ENCODE data around the gene CBR1.

The CBR1 gene

GRCh38 chr21:36103434-36103833 is 33.6 kb downstream of the CBR1 start:
- Histone ChIP-seq H3K9ac (ENCODE audit: low read depth, low read length, poor library complexity) (no peak overlapping the region), H4K8ac (ENCODE audit: low read depth, low read length) (no peak overlapping the region), H3K9me3 (replicated peaks in 1 of 2; ENCODE audit: control insufficient read depth in 2 of 2, insufficient read depth in 1 of 2, low read depth in 1 of 2, low read length in 2 of 2) (no peaks in the 10 kb centered on the region), H3K4ac (ENCODE audit: low read length) (no peak overlapping the region), H3K4me3 (ENCODE audit: low read length in 2 of 2) (no peak overlapping the region), H2AK5ac (ENCODE audit: low read depth, low read length) (no peak overlapping the region), H3K18ac (ENCODE audit: low read length) (no peak overlapping the region), H2BK15ac (ENCODE audit: low read length) (no peak overlapping the region), H3K36me3 (replicated peaks in 1 of 2; ENCODE audit: control insufficient read depth in 2 of 2, insufficient read depth in 2 of 2, low read length in 2 of 2) (no peaks in the 10 kb centered on the region), H3K79me1 (ENCODE audit: low read depth, low read length) (no peaks in the 10 kb centered on the region), H2BK5ac (ENCODE audit: low read length) (no peak overlapping the region), H3K4me1 (ENCODE audit: control insufficient read depth in 2 of 2, insufficient read depth in 1 of 2, low read depth in 1 of 2, low read length in 2 of 2) (peaks cover 0 to 4% of the 10 kb centered on the region in 2 donors), H3K14ac (ENCODE audit: low read length) (no peak overlapping the region), H2BK120ac (ENCODE audit: low read depth, low read length) (no peak overlapping the region), H3K23ac (ENCODE audit: low read depth, low read length, poor library complexity) (no peak overlapping the region), H3K27ac (replicated peaks; ENCODE audit: low read length) (no peak overlapping the region), H3K27me3 (ENCODE audit: control insufficient read depth in 3 of 3, insufficient read depth in 3 of 3, low read depth in 1 of 3, low read length in 3 of 3) (peaks cover 0 to 50% (median 0%) of the 10 kb centered on the region in 3 experiments), H3K4me2 (ENCODE audit: insufficient read depth, low read length, poor library complexity, severe bottlenecking) (no peak overlapping the region), H2AFZ (ENCODE audit: low read length) (no peak overlapping the region), H4K91ac (ENCODE audit: low read depth, low read length, poor library complexity) (no peak overlapping the region), H2BK12ac (ENCODE audit: low read length) (no peak overlapping the region)
- DNase-seq (ENCODE audit: low spot score): no peak

- Histone ChIP-seq H3K4ac (ENCODE audit: low read length) (no peak overlapping the region), H3K4me2 (ENCODE audit: insufficient read depth, low read length, poor library complexity, severe bottlenecking) (peak overlapping the region; percentile 28), H3K9me3 (replicated peaks in 1 of 2; ENCODE audit: control insufficient read depth in 2 of 2, insufficient read depth in 1 of 2, low read depth in 1 of 2, low read length in 2 of 2) (no peaks in the 10 kb centered on the region), H2BK5ac (ENCODE audit: low read length) (no peak overlapping the region), H3K4me1 (ENCODE audit: control insufficient read depth in 2 of 2, insufficient read depth in 1 of 2, low read depth in 1 of 2, low read length in 2 of 2) (peaks cover 0 to 4% of the 10 kb centered on the region in 2 donors), H3K23ac (ENCODE audit: low read depth, low read length, poor library complexity) (no peak overlapping the region), H4K8ac (ENCODE audit: low read depth, low read length) (no peak overlapping the region), H2BK120ac (ENCODE audit: low read depth, low read length) (no peak overlapping the region), H3K79me1 (ENCODE audit: low read depth, low read length) (no peaks in the 10 kb centered on the region), H2BK12ac (ENCODE audit: low read length) (no peak overlapping the region), H3K18ac (ENCODE audit: low read length) (no peak overlapping the region), H2BK15ac (ENCODE audit: low read length) (no peak overlapping the region), H3K27me3 (ENCODE audit: control insufficient read depth in 3 of 3, insufficient read depth in 3 of 3, low read depth in 1 of 3, low read length in 3 of 3) (peaks cover 0 to 42% (median 0%) of the 10 kb centered on the region in 3 experiments), H3K9ac (ENCODE audit: low read depth, low read length, poor library complexity) (no peak overlapping the region), H3K4me3 (ENCODE audit: low read length in 2 of 2) (peak overlapping the region in 1 of 2 donors; percentile 1), H3K14ac (ENCODE audit: low read length) (no peak overlapping the region), H4K91ac (ENCODE audit: low read depth, low read length, poor library complexity) (no peak overlapping the region), H2AFZ (ENCODE audit: low read length) (no peak overlapping the region), H3K27ac (replicated peaks; ENCODE audit: low read length) (no peak overlapping the region), H3K36me3 (replicated peaks in 1 of 2; ENCODE audit: control insufficient read depth in 2 of 2, insufficient read depth in 2 of 2, low read length in 2 of 2) (no peaks in the 10 kb centered on the region), H2AK5ac (ENCODE audit: low read depth, low read length) (no peak overlapping the region)
- DNase-seq (ENCODE audit: low spot score): peak; percentile 54
- no CpG with 5 or more reads among the region's 29 CpGs for WGBS, 2 donors (ENCODE audit: extremely low coverage in 2 of 2, insufficient read length in 2 of 2, insufficient replicate concordance in 1 of 2)
Observed at GRCh38 chr21:36104317-36105300, 34.8 kb downstream of the CBR1 start.

- Histone ChIP-seq H3K4me2 (ENCODE audit: insufficient read depth, low read length, poor library complexity, severe bottlenecking) (no peak overlapping the region), H2AFZ (ENCODE audit: low read length) (no peak overlapping the region), H3K18ac (ENCODE audit: low read length) (no peak overlapping the region), H2BK120ac (ENCODE audit: low read depth, low read length) (no peak overlapping the region), H3K36me3 (replicated peaks in 1 of 2; ENCODE audit: control insufficient read depth in 2 of 2, insufficient read depth in 2 of 2, low read length in 2 of 2) (no peaks in the 10 kb centered on the region), H3K27me3 (ENCODE audit: control insufficient read depth in 3 of 3, insufficient read depth in 3 of 3, low read depth in 1 of 3, low read length in 3 of 3) (peaks cover 0 to 39% (median 0%) of the 10 kb centered on the region in 3 experiments), H3K23ac (ENCODE audit: low read depth, low read length, poor library complexity) (no peak overlapping the region), H3K4ac (ENCODE audit: low read length) (no peak overlapping the region), H2BK12ac (ENCODE audit: low read length) (no peak overlapping the region), H2BK15ac (ENCODE audit: low read length) (no peak overlapping the region), H3K9me3 (replicated peaks in 1 of 2; ENCODE audit: control insufficient read depth in 2 of 2, insufficient read depth in 1 of 2, low read depth in 1 of 2, low read length in 2 of 2) (no peaks in the 10 kb centered on the region), H2AK5ac (ENCODE audit: low read depth, low read length) (no peak overlapping the region), H2BK5ac (ENCODE audit: low read length) (no peak overlapping the region), H3K4me1 (ENCODE audit: control insufficient read depth in 2 of 2, insufficient read depth in 1 of 2, low read depth in 1 of 2, low read length in 2 of 2) (peaks cover 0 to 4% of the 10 kb centered on the region in 2 donors), H3K27ac (replicated peaks; ENCODE audit: low read length) (no peak overlapping the region), H4K8ac (ENCODE audit: low read depth, low read length) (no peak overlapping the region), H3K9ac (ENCODE audit: low read depth, low read length, poor library complexity) (no peak overlapping the region), H4K91ac (ENCODE audit: low read depth, low read length, poor library complexity) (no peak overlapping the region), H3K4me3 (ENCODE audit: low read length in 2 of 2) (peak overlapping the region in 1 of 2 donors; percentile 1), H3K79me1 (ENCODE audit: low read depth, low read length) (no peaks in the 10 kb centered on the region), H3K14ac (ENCODE audit: low read length) (no peak overlapping the region)
- DNase-seq (ENCODE audit: low spot score): no peak
- no CpG with 5 or more reads among the region's 4 CpGs for WGBS, 2 donors (ENCODE audit: extremely low coverage in 2 of 2, insufficient read length in 2 of 2, insufficient replicate concordance in 1 of 2)
Observed at GRCh38 chr21:36105327-36105842, 35.6 kb downstream of the CBR1 start.

- no CpG with 5 or more reads among the region's 10 CpGs for WGBS, 2 donors (ENCODE audit: extremely low coverage in 2 of 2, insufficient read length in 2 of 2, insufficient replicate concordance in 1 of 2)
Observed at GRCh38 chr21:36109868-36110267, 40.0 kb downstream of the CBR1 start.

More at GRCh38 chr21:36109868-36110267, 40.0 kb downstream of the CBR1 start:
- no peak overlapping the region for H3K4me3 ChIP-seq (ENCODE audit: low read length in 2 of 2)
- H3K27ac ChIP-seq (replicated peaks; ENCODE audit: low read length): no peak overlapping the region
- no peak overlapping the region for H3K23ac ChIP-seq (ENCODE audit: low read depth, low read length, poor library complexity)
- no peak overlapping the region for H3K9ac ChIP-seq (ENCODE audit: low read depth, low read length, poor library complexity)
- no peak overlapping the region for H3K4ac ChIP-seq (ENCODE audit: low read length)
- no peak overlapping the region for H2BK5ac ChIP-seq (ENCODE audit: low read length)
- no peak for DNase-seq (ENCODE audit: low spot score)
- H3K79me1 ChIP-seq (ENCODE audit: low read depth, low read length): no peaks in the 10 kb centered on the region
- no peak overlapping the region for H3K4me2 ChIP-seq (ENCODE audit: insufficient read depth, low read length, poor library complexity, severe bottlenecking)
- no peak overlapping the region for H2AK5ac ChIP-seq (ENCODE audit: low read depth, low read length)
- H2AFZ ChIP-seq (ENCODE audit: low read length): no peak overlapping the region
- H2BK120ac ChIP-seq (ENCODE audit: low read depth, low read length): no peak overlapping the region
- peaks cover 0 to 4% of the 10 kb centered on the region in 2 donors for H3K4me1 ChIP-seq (ENCODE audit: control insufficient read depth in 2 of 2, insufficient read depth in 1 of 2, low read depth in 1 of 2, low read length in 2 of 2)
- H4K8ac ChIP-seq (ENCODE audit: low read depth, low read length): no peak overlapping the region
- H2BK15ac ChIP-seq (ENCODE audit: low read length): no peak overlapping the region
- no peak overlapping the region for H3K18ac ChIP-seq (ENCODE audit: low read length)
- no peaks in the 10 kb centered on the region for H3K9me3 ChIP-seq (replicated peaks in 1 of 2; ENCODE audit: control insufficient read depth in 2 of 2, insufficient read depth in 1 of 2, low read depth in 1 of 2, low read length in 2 of 2)
- H3K14ac ChIP-seq (ENCODE audit: low read length): no peak overlapping the region
- H3K36me3 ChIP-seq (replicated peaks in 1 of 2; ENCODE audit: control insufficient read depth in 2 of 2, insufficient read depth in 2 of 2, low read length in 2 of 2): no peaks in the 10 kb centered on the region
- H2BK12ac ChIP-seq (ENCODE audit: low read length): no peak overlapping the region
- peaks cover 0 to 26% (median 2%) of the 10 kb centered on the region in 3 experiments for H3K27me3 ChIP-seq (ENCODE audit: control insufficient read depth in 3 of 3, insufficient read depth in 3 of 3, low read depth in 1 of 3, low read length in 3 of 3)
- no peak overlapping the region for H4K91ac ChIP-seq (ENCODE audit: low read depth, low read length, poor library complexity)
